SK-N-SH (cell line): ENCODE data around the gene RIMS4.

Source experiments
- CTCF ChIP-seq: fragments of 200-600 bp; sonication (generic); IDR thresholded peaks from 2 replicates; pipeline ENCODE4 v1.6.1; 2017; ENCODE audit warnings: antibody characterized with exemption, mild to moderate bottlenecking, moderate library complexity
- EP300 ChIP-seq, 2 experiments: IDR thresholded peaks; 2 replicates each; pipeline versions ENCODE4 v1.4.0 to v1.6.1; 2012; ENCODE audit warnings: borderline replicate concordance in 1 of 2, low read depth in 1 of 2, low read length in 1 of 2
- MXI1 ChIP-seq: IDR thresholded peaks from 2 replicates; pipeline ENCODE4 v1.6.1; 2012; ENCODE audit warnings: mild to moderate bottlenecking, low read depth, low read length, improper control_type of control experiment
- RAD21 ChIP-seq: IDR thresholded peaks from 2 replicates; pipeline ENCODE4 v1.6.1; 2012; ENCODE audit warnings: mild to moderate bottlenecking, low read length
- TCF12 ChIP-seq: IDR thresholded peaks from 2 replicates; pipeline ENCODE4 v1.4.0; 2012
- ZBTB33 ChIP-seq: IDR thresholded peaks from 2 replicates; pipeline ENCODE4 v1.4.0; 2012; ENCODE audit warnings: low read depth, borderline replicate concordance

- TF ChIP-seq EP300 (IDR thresholded peaks at IDR 0.05; ENCODE audit: borderline replicate concordance in 1 of 2, low read depth in 1 of 2, low read length in 1 of 2), result no peak
- no peak for TF ChIP-seq ZBTB33
- TF ChIP-seq CTCF, result no peak
- TF ChIP-seq TCF12, result no peak
- TF ChIP-seq MXI1, result no peak
- TF ChIP-seq RAD21, result no peak
These were observed 51.9 kb downstream of the RIMS4 start for GRCh38 chr20:44758247-44759101.
